Measurements from ENCODE around the gene BPIFB2. TPM values are rescaled to one million over a fixed set of nuclear protein-coding genes. Genes with fewer than 3 reads are reported as not detected.

Gene BPIFB2
- total RNA-seq, 1 donor from 2014 or later, result not detected

- Histone ChIP-seq H3K4me3 (no peak overlapping the region), H3K9me3 (peaks cover 5% of the 10 kb centered on the region), H3K4me1 (no peaks in the 10 kb centered on the region), H3K27me3 (no peaks in the 10 kb centered on the region), H3K36me3 (no peaks in the 10 kb centered on the region), H3K27ac (no peak overlapping the region)
- intact Hi-C loops (cut with DNase I), result no loop called here
- TF ChIP-seq, protein P1, sequence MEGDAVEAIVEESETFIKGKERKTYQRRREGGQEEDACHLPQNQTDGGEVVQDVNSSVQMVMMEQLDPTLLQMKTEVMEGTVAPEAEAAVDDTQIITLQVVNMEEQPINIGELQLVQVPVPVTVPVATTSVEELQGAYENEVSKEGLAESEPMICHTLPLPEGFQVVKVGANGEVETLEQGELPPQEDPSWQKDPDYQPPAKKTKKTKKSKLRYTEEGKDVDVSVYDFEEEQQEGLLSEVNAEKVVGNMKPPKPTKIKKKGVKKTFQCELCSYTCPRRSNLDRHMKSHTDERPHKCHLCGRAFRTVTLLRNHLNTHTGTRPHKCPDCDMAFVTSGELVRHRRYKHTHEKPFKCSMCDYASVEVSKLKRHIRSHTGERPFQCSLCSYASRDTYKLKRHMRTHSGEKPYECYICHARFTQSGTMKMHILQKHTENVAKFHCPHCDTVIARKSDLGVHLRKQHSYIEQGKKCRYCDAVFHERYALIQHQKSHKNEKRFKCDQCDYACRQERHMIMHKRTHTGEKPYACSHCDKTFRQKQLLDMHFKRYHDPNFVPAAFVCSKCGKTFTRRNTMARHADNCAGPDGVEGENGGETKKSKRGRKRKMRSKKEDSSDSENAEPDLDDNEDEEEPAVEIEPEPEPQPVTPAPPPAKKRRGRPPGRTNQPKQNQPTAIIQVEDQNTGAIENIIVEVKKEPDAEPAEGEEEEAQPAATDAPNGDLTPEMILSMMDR (IDR thresholded peaks at IDR 0.05), result no peak
- DNase-seq, result no peak
- no peak for ATAC-seq
Observed at GRCh38 chr20:33000802-33001466, 6.6 kb upstream of the BPIFB2 start.

DNA sequence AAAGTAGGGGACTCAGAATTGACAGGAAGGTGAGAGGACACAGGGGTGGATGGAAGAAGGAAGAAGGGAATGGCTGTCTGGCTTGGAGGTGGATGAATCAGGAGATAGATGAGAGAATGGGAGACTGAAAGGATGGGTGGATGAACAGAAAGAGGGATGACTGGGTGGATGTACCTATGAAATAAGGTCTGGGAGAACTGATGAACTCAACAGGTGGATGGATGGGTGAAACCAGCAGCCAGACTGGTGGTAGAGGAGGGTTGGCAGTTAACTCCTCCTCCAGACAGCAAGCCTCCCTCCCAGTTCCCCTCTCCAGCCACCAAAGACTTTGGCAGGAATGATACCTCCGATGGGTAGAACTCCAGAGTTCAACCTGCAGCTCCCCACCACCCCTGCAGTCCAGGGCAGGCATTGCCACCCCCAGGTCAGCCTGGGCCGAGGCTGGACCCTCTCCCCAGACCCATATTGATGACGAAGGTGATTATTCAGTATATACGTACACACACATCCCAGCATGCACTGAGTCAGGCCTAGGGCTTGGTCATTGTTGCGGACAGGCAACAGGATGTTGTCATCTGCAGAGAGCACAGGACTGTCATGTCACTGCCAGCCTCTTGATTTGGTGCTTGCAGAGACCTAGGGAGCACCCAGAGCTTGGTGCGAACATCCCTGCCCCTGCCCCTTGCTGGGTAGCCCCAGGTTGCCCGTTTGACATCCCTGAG lies 5.3 kb upstream of the BPIFB2 start:
- no peak for ATAC-seq

GRCh38 chr20:33004141-33004751 lies 3.3 kb upstream of the BPIFB2 start, which contains the start of gene SUN5:
SUN5 (minus strand) TSS chr20:33004433; CDS start chr20:33004340, 93 bp downstream.
- Histone ChIP-seq H3K27ac (no peak within 1 kb of the TSS), H3K36me3 (no peaks in the 10 kb centered on the region), H3K4me1 (no peaks in the 10 kb centered on the region), H3K9me3 (peaks cover 5% of the 10 kb centered on the region), H3K4me3 (no peak within 1 kb of the TSS), H3K27me3 (no peaks in the 10 kb centered on the region)
- DNase-seq (peak; percentile 39), ATAC-seq (no peak)
- intact Hi-C loops (cut with DNase I), result no loop called here
- TF ChIP-seq, protein P1 (IDR thresholded peaks at IDR 0.05), result no peak

More for the DNA sequence above, 5.3 kb upstream of the BPIFB2 start:
- Histone ChIP-seq H3K9me3 (peaks cover 5% of the 10 kb centered on the region), H3K27me3 (no peaks in the 10 kb centered on the region), H3K4me3 (no peak overlapping the region), H3K36me3 (no peaks in the 10 kb centered on the region), H3K27ac (no peak overlapping the region), H3K4me1 (no peaks in the 10 kb centered on the region)
- intact Hi-C loops (cut with DNase I), result no loop called here
- DNase-seq, result no peak
- TF ChIP-seq, protein P1 (IDR thresholded peaks at IDR 0.05), result no peak

DNA sequence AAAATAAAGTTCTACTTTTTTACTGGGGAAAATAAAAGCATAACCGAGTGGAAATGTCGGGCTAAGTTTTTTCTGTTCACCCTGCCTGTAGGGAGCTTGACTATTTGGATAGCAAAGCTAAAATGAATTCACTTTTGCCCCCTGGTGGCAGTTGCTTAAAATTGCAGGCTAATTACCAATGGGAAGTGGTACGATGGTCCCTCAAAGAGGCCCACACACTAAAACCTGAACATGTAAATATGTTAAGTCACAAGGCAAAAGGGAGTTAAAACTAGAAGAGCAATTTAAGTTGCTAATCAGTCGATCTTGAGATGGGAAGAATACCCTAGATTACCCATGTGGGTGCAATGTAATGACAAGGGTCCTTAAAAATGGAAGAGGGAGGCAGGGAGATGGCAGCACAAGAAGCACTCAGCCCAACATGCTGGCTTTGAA lies 2.4 kb upstream of the BPIFB2 start:
- H3K4me3 ChIP-seq, result no peak overlapping the region
- no peaks in the 10 kb centered on the region for H3K4me1 ChIP-seq
- no peak for DNase-seq
- H3K27ac ChIP-seq, result no peak overlapping the region
- H3K9me3 ChIP-seq, result peaks cover 5% of the 10 kb centered on the region
- H3K27me3 ChIP-seq, result no peaks in the 10 kb centered on the region
- ATAC-seq, result no peak
- TF ChIP-seq, protein P1 (IDR thresholded peaks at IDR 0.05), result peak; percentile 36
- H3K36me3 ChIP-seq, result no peaks in the 10 kb centered on the region
- intact Hi-C loops (cut with DNase I), result no loop called here

DNA sequence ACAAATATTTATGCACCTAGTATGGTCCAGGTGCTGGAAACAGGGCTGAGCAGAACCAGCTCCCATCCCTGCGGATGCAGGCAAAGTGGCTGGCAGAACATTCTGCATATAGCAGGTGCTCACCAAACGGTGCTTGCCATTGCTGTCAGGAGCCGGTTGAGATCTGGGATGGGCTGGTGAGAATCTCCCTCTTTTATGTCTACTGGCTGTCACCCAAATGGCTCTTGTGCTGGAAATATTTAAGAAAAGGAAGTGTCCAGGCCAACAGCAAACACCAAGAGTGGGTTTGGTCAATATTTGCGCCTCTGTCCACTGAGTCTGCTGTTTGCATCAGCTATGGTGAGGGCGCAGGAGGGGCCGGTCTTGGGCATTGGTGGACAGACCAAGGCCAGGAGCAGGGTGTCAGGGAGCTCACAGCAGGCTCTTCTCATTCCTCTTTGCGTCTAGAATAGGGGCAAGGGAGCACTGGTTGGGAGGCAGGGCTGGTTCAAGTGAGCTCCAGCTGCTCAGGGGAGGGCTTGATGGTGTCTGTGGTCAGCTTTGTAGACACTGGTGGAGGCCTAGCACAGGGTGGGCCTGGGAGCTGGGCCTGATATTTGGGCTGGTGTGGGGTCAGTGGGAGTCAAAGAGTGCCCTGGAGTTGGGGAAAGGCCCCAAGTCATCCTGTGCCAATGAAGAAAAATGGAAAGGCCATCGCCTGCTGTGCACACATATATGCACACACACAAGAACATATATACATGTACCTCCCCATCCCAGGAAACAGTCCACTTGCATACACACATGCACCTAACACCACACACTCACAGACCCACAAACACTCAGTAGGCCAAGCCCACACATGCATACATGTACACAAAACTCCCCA lies 1.4 kb upstream of the BPIFB2 start:
- TF ChIP-seq, protein P1 (IDR thresholded peaks at IDR 0.05), result no peak
- Histone ChIP-seq H3K4me1 (no peaks in the 10 kb centered on the region), H3K27me3 (no peaks in the 10 kb centered on the region), H3K4me3 (no peak overlapping the region), H3K9me3 (peaks cover 5% of the 10 kb centered on the region), H3K27ac (no peak overlapping the region), H3K36me3 (no peaks in the 10 kb centered on the region)
- intact Hi-C loops (cut with DNase I), result no loop called here
- DNase-seq, result no peak
- ATAC-seq, result no peak
